ENCODE results near the gene STS. TPM values are rescaled to one million over a fixed set of nuclear protein-coding genes. Genes with fewer than 3 reads are reported as not detected.
A peak's percentile ranks its signal among the peaks of the same experiment; 100 is the strongest.

The STS gene
- polyA plus RNA-seq, 3 donors = 5.7 to 6.1 (median 6.0) TPM

GRCh38 chrX:7139202-7140081 is 8.1 kb upstream of the STS start:
- DNase-seq (ENCODE audit: low read depth in 3 of 3, low spot score in 2 of 3) = no peak

GRCh38 chrX:7143076-7143475 is 4.4 kb upstream of the STS start:
- no peak for DNase-seq (ENCODE audit: low read depth in 3 of 3, low spot score in 2 of 3)

- no peak for DNase-seq (ENCODE audit: low read depth in 3 of 3, low spot score in 2 of 3)
These were observed 3.5 kb upstream of the STS start for GRCh38 chrX:7143941-7144525.

GRCh38 chrX:7145454-7145853 is 2.1 kb upstream of the STS start:
- DNase-seq (ENCODE audit: low read depth in 3 of 3, low spot score in 2 of 3) = no peak

- no peak for DNase-seq (ENCODE audit: low read depth in 3 of 3, low spot score in 2 of 3)
These were observed 1.4 kb upstream of the STS start for GRCh38 chrX:7146020-7146702.

GRCh38 chrX:7146703-7147412 is 654 bp upstream of the STS start:
- DNase-seq (ENCODE audit: low read depth in 3 of 3, low spot score in 2 of 3) = no peak

- DNase-seq (ENCODE audit: low read depth in 3 of 3, low spot score in 2 of 3) = peak; percentile 33 to 66 (median 57)
These were observed 704 bp downstream of the STS start, which contains the start of gene PUDP for GRCh38 chrX:7147978-7148854. Gene PUDP (minus strand): TSS chrX:7148153. CDS start chrX:7148113, 40 bp downstream.

GRCh38 chrX:7149411-7149810 is 1.9 kb downstream of the STS start:
- no peak for DNase-seq (ENCODE audit: low read depth in 3 of 3, low spot score in 2 of 3)

GRCh38 chrX:7153231-7153630 is 5.7 kb downstream of the STS start:
- DNase-seq (ENCODE audit: low read depth in 3 of 3, low spot score in 2 of 3) = no peak

GRCh38 chrX:7154041-7154597 is 6.6 kb downstream of the STS start:
- DNase-seq (ENCODE audit: low read depth in 3 of 3, low spot score in 2 of 3) = no peak

GRCh38 chrX:7155163-7155562 is 7.7 kb downstream of the STS start:
- no peak for DNase-seq (ENCODE audit: low read depth in 3 of 3, low spot score in 2 of 3)

- DNase-seq (ENCODE audit: low read depth in 3 of 3, low spot score in 2 of 3) = no peak
These were observed 9.4 kb downstream of the STS start for GRCh38 chrX:7156879-7157278.

GRCh38 chrX:7158468-7158990 is 11.0 kb downstream of the STS start:
- DNase-seq (ENCODE audit: low read depth in 3 of 3, low spot score in 2 of 3) = no peak

GRCh38 chrX:7159149-7159861 is 11.8 kb downstream of the STS start:
- DNase-seq (ENCODE audit: low read depth in 3 of 3, low spot score in 2 of 3) = no peak

GRCh38 chrX:7163146-7163677 is 15.7 kb downstream of the STS start:
- no peak for DNase-seq (ENCODE audit: low read depth in 3 of 3, low spot score in 2 of 3)

- no peak for DNase-seq (ENCODE audit: low read depth in 3 of 3, low spot score in 2 of 3)
These were observed 16.7 kb downstream of the STS start for GRCh38 chrX:7164174-7164573.

- no peak for DNase-seq (ENCODE audit: low read depth in 3 of 3, low spot score in 2 of 3)
These were observed 20.9 kb downstream of the STS start for GRCh38 chrX:7168371-7168770.

GRCh38 chrX:7169627-7170026 is 22.1 kb downstream of the STS start:
- DNase-seq (ENCODE audit: low read depth in 3 of 3, low spot score in 2 of 3) = no peak

- DNase-seq (ENCODE audit: low read depth in 3 of 3, low spot score in 2 of 3) = no peak
These were observed 23.4 kb downstream of the STS start for GRCh38 chrX:7170898-7171297.

All from right renal cortex interstitium (tissue), 3 donors.